ENCODE results near the gene JMJD8.

Gene JMJD8

GRCh38 chr16:720990-721764 is 37.0 kb upstream of the JMJD8 start, which contains the start of gene ANTKMT:
Gene ANTKMT, plus strand, starts transcription at chr16:721146. Its CDS starts 129 bp downstream, at chr16:721275.
- peaks cover 14% of the 10 kb centered on the region; the same call in 1 of the 2 replicates for H3K4me1 ChIP-seq (ENCODE audit: insufficient read depth, low read length)
- H3K36me3 ChIP-seq (ENCODE audit: insufficient read depth, low read length) = peaks cover 5% of the 10 kb centered on the region; the same call in 1 of the 2 replicates
- H3K27me3 ChIP-seq (ENCODE audit: insufficient read depth, low read length) = peaks cover 23% of the 10 kb centered on the region
- WGBS = 9% methylated on average over 106 of the region's 106 CpGs
- H3K4me3 ChIP-seq (ENCODE audit: low read length) = peak within 1 kb of the TSS; percentile 93
- H3K9ac ChIP-seq (ENCODE audit: low read depth, low read length) = peak within 1 kb of the TSS; percentile 94
- peak within 1 kb of the TSS; percentile 94 for H3K27ac ChIP-seq (ENCODE audit: low read depth, low read length)
- no peaks in the 10 kb centered on the region for H3K9me3 ChIP-seq (ENCODE audit: insufficient read depth, low read depth, low read length)

GRCh38 chr16:720447-720989 is 36.4 kb upstream of the JMJD8 start:
- Histone ChIP-seq H3K4me1 (ENCODE audit: insufficient read depth, low read length) (peaks cover 18% of the 10 kb centered on the region; the same call in 1 of the 2 replicates), H3K9me3 (ENCODE audit: insufficient read depth, low read depth, low read length) (no peaks in the 10 kb centered on the region), H3K27ac (ENCODE audit: low read depth, low read length) (peak overlapping the region; percentile 94), H3K9ac (ENCODE audit: low read depth, low read length) (peak overlapping the region; percentile 94), H3K27me3 (ENCODE audit: insufficient read depth, low read length) (peaks cover 23% of the 10 kb centered on the region), H3K4me3 (ENCODE audit: low read length) (peak overlapping the region; percentile 93), H3K36me3 (ENCODE audit: insufficient read depth, low read length) (peaks cover 5% of the 10 kb centered on the region; the same call in 1 of the 2 replicates)
- under 1% methylated on average over 36 of the region's 38 CpGs for WGBS

- Histone ChIP-seq H3K36me3 (ENCODE audit: insufficient read depth, low read length) (peaks cover 5% of the 10 kb centered on the region; the same call in 1 of the 2 replicates), H3K27ac (ENCODE audit: low read depth, low read length) (no peak overlapping the region), H3K9ac (ENCODE audit: low read depth, low read length) (peak overlapping the region; percentile 94; the same call in 1 of the 2 replicates), H3K4me3 (ENCODE audit: low read length) (peak overlapping the region; percentile 93), H3K4me1 (ENCODE audit: insufficient read depth, low read length) (peaks cover 18% of the 10 kb centered on the region; the same call in 1 of the 2 replicates), H3K27me3 (ENCODE audit: insufficient read depth, low read length) (peaks cover 23% of the 10 kb centered on the region), H3K9me3 (ENCODE audit: insufficient read depth, low read depth, low read length) (no peaks in the 10 kb centered on the region)
- 25% methylated on average over 16 of the region's 16 CpGs for WGBS
Measured at GRCh38 chr16:719815-720446, 35.8 kb upstream of the JMJD8 start.

- peaks cover 18% of the 10 kb centered on the region; the same call in 1 of the 2 replicates for H3K4me1 ChIP-seq (ENCODE audit: insufficient read depth, low read length)
- 92% methylated on average over 6 of the region's 6 CpGs for WGBS
- H3K36me3 ChIP-seq (ENCODE audit: insufficient read depth, low read length) = peaks cover 5% of the 10 kb centered on the region; the same call in 1 of the 2 replicates
- H3K9me3 ChIP-seq (ENCODE audit: insufficient read depth, low read depth, low read length) = no peaks in the 10 kb centered on the region
- no peak overlapping the region for H3K27ac ChIP-seq (ENCODE audit: low read depth, low read length)
- no peak overlapping the region for H3K9ac ChIP-seq (ENCODE audit: low read depth, low read length)
- no peak overlapping the region for H3K4me3 ChIP-seq (ENCODE audit: low read length)
- peaks cover 31% of the 10 kb centered on the region for H3K27me3 ChIP-seq (ENCODE audit: insufficient read depth, low read length)
Measured at GRCh38 chr16:718922-719321, 34.8 kb upstream of the JMJD8 start.

GRCh38 chr16:718389-718788 is 34.3 kb upstream of the JMJD8 start:
- Histone ChIP-seq H3K9ac (ENCODE audit: low read depth, low read length) (no peak overlapping the region), H3K27ac (ENCODE audit: low read depth, low read length) (no peak overlapping the region), H3K4me1 (ENCODE audit: insufficient read depth, low read length) (peaks cover 18% of the 10 kb centered on the region; the same call in 1 of the 2 replicates), H3K4me3 (ENCODE audit: low read length) (no peak overlapping the region), H3K36me3 (ENCODE audit: insufficient read depth, low read length) (peaks cover 4% of the 10 kb centered on the region; the same call in 1 of the 2 replicates), H3K9me3 (ENCODE audit: insufficient read depth, low read depth, low read length) (no peaks in the 10 kb centered on the region), H3K27me3 (ENCODE audit: insufficient read depth, low read length) (peaks cover 36% of the 10 kb centered on the region)
- 92% methylated on average over 9 of the region's 9 CpGs for WGBS

- H3K9ac ChIP-seq (ENCODE audit: low read depth, low read length) = no peak overlapping the region
- WGBS = 76% methylated on average over 32 of the region's 32 CpGs
- H3K4me1 ChIP-seq (ENCODE audit: insufficient read depth, low read length) = peaks cover 18% of the 10 kb centered on the region; the same call in 1 of the 2 replicates
- no peak overlapping the region for H3K4me3 ChIP-seq (ENCODE audit: low read length)
- H3K36me3 ChIP-seq (ENCODE audit: insufficient read depth, low read length) = no peaks in the 10 kb centered on the region
- no peak overlapping the region for H3K27ac ChIP-seq (ENCODE audit: low read depth, low read length)
- H3K9me3 ChIP-seq (ENCODE audit: insufficient read depth, low read depth, low read length) = no peaks in the 10 kb centered on the region
- peaks cover 36% of the 10 kb centered on the region for H3K27me3 ChIP-seq (ENCODE audit: insufficient read depth, low read length)
Measured at GRCh38 chr16:717450-718245, 33.5 kb upstream of the JMJD8 start.

- Histone ChIP-seq H3K4me3 (ENCODE audit: low read length) (peak overlapping the region; percentile 66; the same call in 1 of the 2 replicates), H3K27me3 (ENCODE audit: insufficient read depth, low read length) (peaks cover 38% of the 10 kb centered on the region), H3K27ac (ENCODE audit: low read depth, low read length) (no peak overlapping the region)
Measured at GRCh38 chr16:716768-717325, 32.7 kb upstream of the JMJD8 start.

GRCh38 chr16:716200-716568 is 32.0 kb upstream of the JMJD8 start:
- Histone ChIP-seq H3K9ac (ENCODE audit: low read depth, low read length) (0 out of 2 replicates have a peak overlapping the region, but pooled peaks have one; percentile 37), H3K27ac (ENCODE audit: low read depth, low read length) (no peak overlapping the region), H3K9me3 (ENCODE audit: insufficient read depth, low read depth, low read length) (no peaks in the 10 kb centered on the region), H3K27me3 (ENCODE audit: insufficient read depth, low read length) (peaks cover 40% of the 10 kb centered on the region), H3K4me1 (ENCODE audit: insufficient read depth, low read length) (peaks cover 18% of the 10 kb centered on the region; the same call in 1 of the 2 replicates), H3K36me3 (ENCODE audit: insufficient read depth, low read length) (no peaks in the 10 kb centered on the region), H3K4me3 (ENCODE audit: low read length) (peak overlapping the region; percentile 66)
- WGBS = 14% methylated on average over 11 of the region's 12 CpGs

More at GRCh38 chr16:716768-717325, 32.7 kb upstream of the JMJD8 start:
- WGBS = 89% methylated on average over 29 of the region's 29 CpGs
- no peaks in the 10 kb centered on the region for H3K9me3 ChIP-seq (ENCODE audit: insufficient read depth, low read depth, low read length)
- no peak overlapping the region for H3K9ac ChIP-seq (ENCODE audit: low read depth, low read length)
- H3K4me1 ChIP-seq (ENCODE audit: insufficient read depth, low read length) = peaks cover 18% of the 10 kb centered on the region; the same call in 1 of the 2 replicates
- H3K36me3 ChIP-seq (ENCODE audit: insufficient read depth, low read length) = no peaks in the 10 kb centered on the region

- Histone ChIP-seq H3K9me3 (ENCODE audit: insufficient read depth, low read depth, low read length) (no peaks in the 10 kb centered on the region), H3K9ac (ENCODE audit: low read depth, low read length) (peak overlapping the region; percentile 57), H3K4me1 (ENCODE audit: insufficient read depth, low read length) (peaks cover 18% of the 10 kb centered on the region; the same call in 1 of the 2 replicates), H3K4me3 (ENCODE audit: low read length) (peak overlapping the region; percentile 66), H3K27ac (ENCODE audit: low read depth, low read length) (no peak overlapping the region), H3K27me3 (ENCODE audit: insufficient read depth, low read length) (peaks cover 46% of the 10 kb centered on the region), H3K36me3 (ENCODE audit: insufficient read depth, low read length) (no peaks in the 10 kb centered on the region)
- 4% methylated on average over 74 of the region's 74 CpGs for WGBS
Measured at GRCh38 chr16:715477-716199, 31.5 kb upstream of the JMJD8 start.
